Fibroblast of lung (primary cell): ENCODE data around the gene PIMREG. TPM values are rescaled to one million over a fixed set of nuclear protein-coding genes. Genes with fewer than 3 reads are reported as not detected.

Experiments
- DNase-seq, 2 donors: peaks; one replicate each; pipeline versions ENCODE4 v3.0.0 to v3.0.0-alpha.2; 2010; ENCODE audit warnings: low read depth in 2 of 2
- H2AFZ ChIP-seq: 2 replicates; pipeline ENCODE4 v1.5.1; 2012; ENCODE audit warnings: low read length, control low read depth, inconsistent platforms
- H3K27ac ChIP-seq: 2 replicates; pipeline ENCODE4 v1.5.1; 2011; ENCODE audit warnings: low read length, control low read depth; ENCODE audit not compliant: insufficient read depth
- H3K27me3 ChIP-seq: 2 replicates; pipeline ENCODE4 v1.5.1; 2011; ENCODE audit warnings: mild to moderate bottlenecking, low read length; ENCODE audit not compliant: control insufficient read depth, insufficient read depth
- H3K36me3 ChIP-seq: 2 replicates; pipeline ENCODE4 v1.5.1; 2011; ENCODE audit warnings: low read length; ENCODE audit not compliant: control insufficient read depth, insufficient read depth
- H3K4me1 ChIP-seq: 2 replicates; pipeline ENCODE4 v1.5.1; 2011; ENCODE audit warnings: low read length; ENCODE audit not compliant: control insufficient read depth, insufficient read depth; ENCODE audit errors: extremely low read depth
- H3K4me2 ChIP-seq: 2 replicates; pipeline ENCODE4 v1.5.1; 2011; ENCODE audit warnings: low read length, control low read depth; ENCODE audit not compliant: insufficient read depth; ENCODE audit errors: extremely low read depth
- H3K4me3 ChIP-seq, 4 experiments: fragments of 200-600 bp in 1 of 4; sonication (generic) in 1 of 4; replicated peaks in 1 of 4; 2 replicates each; pipeline ENCODE4 v1.5.1; 2011 to 2016; ENCODE audit warnings: low read length in 4 of 4, low read depth in 3 of 4, mild to moderate bottlenecking in 3 of 4, control low read depth in 2 of 4, inconsistent platforms in 1 of 4, mixed read lengths in 1 of 4; ENCODE audit not compliant: insufficient read depth in 1 of 4; ENCODE audit errors: control extremely low read depth in 1 of 4
- H3K79me2 ChIP-seq: 2 replicates; pipeline ENCODE4 v1.5.1; 2012; ENCODE audit warnings: mild to moderate bottlenecking, low read length, inconsistent platforms; ENCODE audit not compliant: control insufficient read depth, insufficient read depth
- H3K9ac ChIP-seq: 2 replicates; pipeline ENCODE4 v1.5.1; 2011; ENCODE audit warnings: mild to moderate bottlenecking, low read length, control low read depth; ENCODE audit not compliant: insufficient read depth
- H3K9me3 ChIP-seq: 2 replicates; pipeline ENCODE4 v1.5.1; 2012; ENCODE audit warnings: low read depth, low read length; ENCODE audit not compliant: control insufficient read depth, insufficient read depth
- H4K20me1 ChIP-seq: 2 replicates; pipeline ENCODE4 v1.5.1; 2011; ENCODE audit warnings: low read length; ENCODE audit not compliant: control insufficient read depth, insufficient read depth; ENCODE audit errors: extremely low read depth
- EZH2 ChIP-seq: IDR thresholded peaks from 2 replicates; pipeline ENCODE4 v1.5.1; 2012; ENCODE audit warnings: low read length, control low read depth, mild to moderate bottlenecking; ENCODE audit errors: missing control alignments
- polyA minus RNA-seq: library from RNA; depleted of rRNA, polyadenylated mRNA; stranded (reverse); fragments of >200 nt; gene quantifications from 2 replicates; pipeline ENCODE4 v1.2.3, GENCODE V29; 2011; ENCODE audit warnings: low replicate concordance
- polyA plus RNA-seq, 2 donors: library from polyadenylated mRNA; depleted of rRNA in 1 of 2; stranded (reverse) in 1 of 2; unstranded in 1 of 2; fragments of >200 nt; gene quantifications; 2 replicates each; pipeline ENCODE4 v1.2.1, GENCODE V29; 2011 to 2012; ENCODE audit warnings: missing spikeins in 1 of 2
- total RNA-seq: library from RNA; depleted of rRNA; stranded (reverse); fragments of >200 nt; gene quantifications from 2 replicates; pipeline ENCODE4 v1.2.1, GENCODE V29; 2014
- TF ChIP-seq, protein P1 (sequence below), 2 donors: IDR thresholded peaks in 1 of 2; conservative IDR thresholded peaks in 1 of 2; 1 replicate in 1 of 2; 2 replicates in 1 of 2; pipeline ENCODE4 v1.5.1; 2011 to 2012; ENCODE audit warnings: low read length in 2 of 2, control low read depth in 1 of 2, inconsistent platforms in 1 of 2, low read depth in 1 of 2, mild to moderate bottlenecking in 1 of 2

The PIMREG gene, protein sequence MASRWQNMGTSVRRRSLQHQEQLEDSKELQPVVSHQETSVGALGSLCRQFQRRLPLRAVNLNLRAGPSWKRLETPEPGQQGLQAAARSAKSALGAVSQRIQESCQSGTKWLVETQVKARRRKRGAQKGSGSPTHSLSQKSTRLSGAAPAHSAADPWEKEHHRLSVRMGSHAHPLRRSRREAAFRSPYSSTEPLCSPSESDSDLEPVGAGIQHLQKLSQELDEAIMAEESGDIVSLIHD
- total RNA-seq, result 1.5 and 10.6 TPM in 2 replicates
- 6.5 and 18.5 TPM in 2 replicates for polyA plus RNA-seq
- 7.2 and 23.1 TPM in 2 replicates for polyA plus RNA-seq (2012)
- 9.3 and 17.5 TPM in 2 replicates for polyA minus RNA-seq

DNA sequence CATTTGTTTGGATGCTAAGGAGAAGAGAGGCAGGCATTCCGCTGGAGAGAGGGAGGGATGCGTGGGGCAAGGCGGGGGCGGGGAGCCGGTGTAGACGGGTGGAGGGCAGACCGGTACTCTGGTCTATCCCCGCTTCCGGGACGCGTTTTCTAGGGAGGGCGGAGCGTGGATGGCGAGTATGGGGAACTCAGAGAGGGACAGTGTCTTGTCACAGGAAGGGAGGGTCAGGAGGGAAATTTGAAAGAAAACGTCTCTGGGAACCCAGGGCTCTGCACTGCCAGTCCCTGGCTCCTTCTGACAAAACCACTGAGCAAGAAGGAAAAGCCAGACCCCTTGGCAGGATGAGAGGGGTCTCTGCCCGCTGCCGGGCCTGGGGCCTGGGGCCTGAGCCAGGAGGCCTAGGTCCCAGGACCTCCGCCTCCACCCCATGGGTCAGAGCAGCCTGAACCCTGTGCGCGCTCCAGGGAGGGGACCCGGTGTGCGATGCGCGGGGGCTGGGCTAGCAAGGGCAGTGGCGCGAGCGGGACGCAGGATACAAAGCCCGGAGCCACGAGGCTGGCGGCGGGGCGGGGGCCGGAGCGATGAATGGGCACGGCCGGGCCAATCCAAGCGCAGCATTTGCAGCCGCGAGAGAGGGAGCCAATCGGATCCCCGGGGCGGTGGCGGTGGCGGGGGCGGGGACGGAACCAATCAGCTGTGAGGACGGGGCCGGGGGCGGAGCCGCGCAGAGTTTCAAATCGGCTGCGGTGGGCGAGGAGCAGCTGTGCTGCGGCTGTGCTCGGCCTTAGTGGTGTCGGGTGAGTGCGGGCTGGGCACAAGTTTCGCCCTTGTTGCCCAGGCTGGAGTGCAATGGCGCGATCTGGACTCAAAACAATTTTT is at the start of gene PIMREG:
Gene PIMREG (plus strand): TSS at position 764 of the 879 bp plus-strand sequence. CDS start 656 bp downstream, outside the sequence.
- Histone ChIP-seq H4K20me1 (no peaks in the 10 kb centered on the region), H3K9me3 (no peaks in the 10 kb centered on the region), H3K27me3 (peaks cover 3% of the 10 kb centered on the region), H3K27ac (peak within 1 kb of the TSS; percentile 86), H3K36me3 (no peaks in the 10 kb centered on the region), H3K4me1 (peaks cover 12% of the 10 kb centered on the region), H2AFZ (peak within 1 kb of the TSS; percentile 59), H3K79me2 (no peaks in the 10 kb centered on the region), H3K4me3 (peak within 1 kb of the TSS; percentile 56 to 79 (median 76)), H3K9ac (peak within 1 kb of the TSS; percentile 55), H3K4me2 (peak within 1 kb of the TSS; percentile 100)
- TF ChIP-seq EZH2, result no peak
- TF ChIP-seq, protein P1, sequence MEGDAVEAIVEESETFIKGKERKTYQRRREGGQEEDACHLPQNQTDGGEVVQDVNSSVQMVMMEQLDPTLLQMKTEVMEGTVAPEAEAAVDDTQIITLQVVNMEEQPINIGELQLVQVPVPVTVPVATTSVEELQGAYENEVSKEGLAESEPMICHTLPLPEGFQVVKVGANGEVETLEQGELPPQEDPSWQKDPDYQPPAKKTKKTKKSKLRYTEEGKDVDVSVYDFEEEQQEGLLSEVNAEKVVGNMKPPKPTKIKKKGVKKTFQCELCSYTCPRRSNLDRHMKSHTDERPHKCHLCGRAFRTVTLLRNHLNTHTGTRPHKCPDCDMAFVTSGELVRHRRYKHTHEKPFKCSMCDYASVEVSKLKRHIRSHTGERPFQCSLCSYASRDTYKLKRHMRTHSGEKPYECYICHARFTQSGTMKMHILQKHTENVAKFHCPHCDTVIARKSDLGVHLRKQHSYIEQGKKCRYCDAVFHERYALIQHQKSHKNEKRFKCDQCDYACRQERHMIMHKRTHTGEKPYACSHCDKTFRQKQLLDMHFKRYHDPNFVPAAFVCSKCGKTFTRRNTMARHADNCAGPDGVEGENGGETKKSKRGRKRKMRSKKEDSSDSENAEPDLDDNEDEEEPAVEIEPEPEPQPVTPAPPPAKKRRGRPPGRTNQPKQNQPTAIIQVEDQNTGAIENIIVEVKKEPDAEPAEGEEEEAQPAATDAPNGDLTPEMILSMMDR (conservative IDR thresholded peaks at IDR 0.05 in 1 of 2, IDR thresholded peaks at IDR 0.05 in 1 of 2; ENCODE audit: low read depth in 1 of 2, low read length in 2 of 2), result no peak
- peak; percentile 88 to 91 for DNase-seq

DNA sequence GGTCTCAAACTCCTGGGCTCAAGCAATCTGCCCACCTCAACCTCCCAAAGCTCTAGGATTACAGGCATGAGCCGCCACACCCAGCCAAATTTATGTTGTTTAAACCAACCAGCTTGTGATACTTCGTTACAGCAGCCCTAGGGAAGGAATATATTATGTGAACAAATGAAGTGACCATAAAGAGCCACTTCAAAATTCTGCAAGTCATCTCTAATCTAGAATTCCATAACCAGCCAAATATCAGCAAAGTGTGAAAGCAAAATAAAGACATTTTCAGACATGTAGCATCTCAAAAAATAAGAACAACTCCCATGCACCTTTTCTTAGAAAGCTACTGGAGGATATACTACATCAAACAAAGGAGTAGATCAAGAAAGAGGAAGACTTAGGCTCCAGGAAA is 45.3 kb upstream of the PIMREG start:
- H3K4me3 ChIP-seq, result no peak overlapping the region
- H3K36me3 ChIP-seq, result no peaks in the 10 kb centered on the region
- H3K9ac ChIP-seq, result no peak overlapping the region
- no peaks in the 10 kb centered on the region for H4K20me1 ChIP-seq
- H3K9me3 ChIP-seq, result no peaks in the 10 kb centered on the region
- TF ChIP-seq EZH2, result no peak
- TF ChIP-seq, protein P1 (conservative IDR thresholded peaks at IDR 0.05 in 1 of 2, IDR thresholded peaks at IDR 0.05 in 1 of 2; ENCODE audit: low read depth in 1 of 2, low read length in 2 of 2), result no peak
- no peaks in the 10 kb centered on the region for H3K27me3 ChIP-seq
- no peak overlapping the region for H3K4me2 ChIP-seq
- no peak overlapping the region for H3K27ac ChIP-seq
- DNase-seq, result no peak
- no peaks in the 10 kb centered on the region for H3K4me1 ChIP-seq
- H3K79me2 ChIP-seq, result no peaks in the 10 kb centered on the region
- no peak overlapping the region for H2AFZ ChIP-seq

DNA sequence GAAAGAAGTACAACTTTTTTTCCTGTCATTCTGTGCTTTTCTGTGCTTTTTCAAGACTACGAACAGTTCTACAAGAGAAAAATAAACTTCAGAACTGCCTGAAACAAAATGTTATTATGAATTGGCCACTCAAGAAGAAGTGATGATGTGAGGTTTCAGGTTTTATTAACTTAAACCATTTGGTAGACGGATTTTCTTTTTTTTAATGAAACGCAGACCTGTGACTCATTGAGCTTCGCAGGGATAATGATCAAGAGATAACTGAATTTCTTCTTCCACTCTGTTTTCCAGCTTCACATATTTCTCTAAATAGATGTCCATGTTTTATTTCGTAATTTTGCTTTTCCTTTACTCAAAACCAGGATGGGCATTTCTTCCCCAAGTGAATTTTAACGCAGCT is 42.0 kb upstream of the PIMREG start:
- no peaks in the 10 kb centered on the region for H3K27me3 ChIP-seq
- DNase-seq, result no peak
- H3K4me1 ChIP-seq, result no peaks in the 10 kb centered on the region

More for the DNA sequence above, 42.0 kb upstream of the PIMREG start:
- Histone ChIP-seq H2AFZ (no peak overlapping the region), H3K9me3 (no peaks in the 10 kb centered on the region), H3K4me3 (no peak overlapping the region), H3K4me2 (no peak overlapping the region), H3K79me2 (no peaks in the 10 kb centered on the region), H3K27ac (no peak overlapping the region), H3K9ac (no peak overlapping the region), H3K36me3 (no peaks in the 10 kb centered on the region), H4K20me1 (no peaks in the 10 kb centered on the region)
- TF ChIP-seq EZH2, result no peak
- TF ChIP-seq, protein P1 (conservative IDR thresholded peaks at IDR 0.05 in 1 of 2, IDR thresholded peaks at IDR 0.05 in 1 of 2; ENCODE audit: low read depth in 1 of 2, low read length in 2 of 2), result no peak
